Stomach smooth muscle (tissue), 2 donors: ENCODE measurements around the gene EEF2K.

Source experiments
- H3K27ac ChIP-seq: one replicate; pipeline ENCODE4 v1.7.0; 2013; ENCODE audit warnings: mild to moderate bottlenecking, low read length, inconsistent platforms
- H3K27me3 ChIP-seq, 2 donors: one replicate each; pipeline ENCODE4 v1.7.0; 2013; ENCODE audit warnings: low read length in 2 of 2; ENCODE audit not compliant: insufficient read depth in 2 of 2, control insufficient read depth in 1 of 2
- H3K36me3 ChIP-seq, 2 donors: one replicate each; pipeline ENCODE4 v1.7.0; 2013; ENCODE audit warnings: low read length in 2 of 2; ENCODE audit not compliant: control insufficient read depth in 2 of 2, insufficient read depth in 2 of 2
- H3K4me1 ChIP-seq: one replicate; pipeline ENCODE4 v1.7.0; 2013; ENCODE audit warnings: low read length; ENCODE audit not compliant: control insufficient read depth, insufficient read depth
- H3K4me3 ChIP-seq, 2 donors: one replicate each; pipeline ENCODE4 v1.7.0; 2013; ENCODE audit warnings: low read length in 2 of 2
- H3K9ac ChIP-seq, 2 donors: one replicate each; pipeline ENCODE4 v1.7.0; 2013; ENCODE audit warnings: low read length in 2 of 2, mild to moderate bottlenecking in 1 of 2
- H3K9me3 ChIP-seq, 2 donors: one replicate each; pipeline ENCODE4 v1.7.0; 2013; ENCODE audit warnings: low read length in 2 of 2; ENCODE audit not compliant: control insufficient read depth in 2 of 2
- donor health status: healthy.
- donor health status: Pancreatic carcinoma.

EEF2K gene

GRCh38 chr16:22337849-22338635 lies 132.0 kb downstream of the EEF2K start:
- Histone ChIP-seq H3K36me3 (peaks cover 25 to 29% of the 10 kb centered on the region in 2 donors), H3K9ac (no peak overlapping the region), H3K27me3 (no peaks in the 10 kb centered on the region), H3K27ac (no peak overlapping the region), H3K9me3 (no peaks in the 10 kb centered on the region), H3K4me3 (no peak overlapping the region), H3K4me1 (no peaks in the 10 kb centered on the region)
